ENCODE data around the gene FMNL2.

GRCh38 chr2:152479282-152479681 lies 144.3 kb downstream of the FMNL2 start:
- TF ChIP-seq, protein P1, sequence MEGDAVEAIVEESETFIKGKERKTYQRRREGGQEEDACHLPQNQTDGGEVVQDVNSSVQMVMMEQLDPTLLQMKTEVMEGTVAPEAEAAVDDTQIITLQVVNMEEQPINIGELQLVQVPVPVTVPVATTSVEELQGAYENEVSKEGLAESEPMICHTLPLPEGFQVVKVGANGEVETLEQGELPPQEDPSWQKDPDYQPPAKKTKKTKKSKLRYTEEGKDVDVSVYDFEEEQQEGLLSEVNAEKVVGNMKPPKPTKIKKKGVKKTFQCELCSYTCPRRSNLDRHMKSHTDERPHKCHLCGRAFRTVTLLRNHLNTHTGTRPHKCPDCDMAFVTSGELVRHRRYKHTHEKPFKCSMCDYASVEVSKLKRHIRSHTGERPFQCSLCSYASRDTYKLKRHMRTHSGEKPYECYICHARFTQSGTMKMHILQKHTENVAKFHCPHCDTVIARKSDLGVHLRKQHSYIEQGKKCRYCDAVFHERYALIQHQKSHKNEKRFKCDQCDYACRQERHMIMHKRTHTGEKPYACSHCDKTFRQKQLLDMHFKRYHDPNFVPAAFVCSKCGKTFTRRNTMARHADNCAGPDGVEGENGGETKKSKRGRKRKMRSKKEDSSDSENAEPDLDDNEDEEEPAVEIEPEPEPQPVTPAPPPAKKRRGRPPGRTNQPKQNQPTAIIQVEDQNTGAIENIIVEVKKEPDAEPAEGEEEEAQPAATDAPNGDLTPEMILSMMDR (conservative IDR thresholded peaks at IDR 0.05; ENCODE audit: low read depth, low read length), result no peak
- no peak for TF ChIP-seq EZH2 (IDR thresholded peaks at IDR 0.05; ENCODE audit: borderline replicate concordance, low read depth, low read length, poor library complexity, severe bottlenecking)

Measured in A673 (cell line).